HG02970 (cell line): ENCODE results near the gene LHFPL3.
"Not testable (repeated sequence)": the region's sequence is repeated elsewhere in the genome, so short reads cannot be mapped to it uniquely, and the experiment has no call there.

Experiments
- ATAC-seq: cut with Tn5 transposase; IDR thresholded peaks from one replicate; pipeline ENCODE4 v1.9.1; 2021; ENCODE audit warnings: mild to moderate bottlenecking, moderate library complexity, moderate number of reproducible peaks; ENCODE audit not compliant: unreplicated experiment, low FRiP score

Gene LHFPL3

DNA sequence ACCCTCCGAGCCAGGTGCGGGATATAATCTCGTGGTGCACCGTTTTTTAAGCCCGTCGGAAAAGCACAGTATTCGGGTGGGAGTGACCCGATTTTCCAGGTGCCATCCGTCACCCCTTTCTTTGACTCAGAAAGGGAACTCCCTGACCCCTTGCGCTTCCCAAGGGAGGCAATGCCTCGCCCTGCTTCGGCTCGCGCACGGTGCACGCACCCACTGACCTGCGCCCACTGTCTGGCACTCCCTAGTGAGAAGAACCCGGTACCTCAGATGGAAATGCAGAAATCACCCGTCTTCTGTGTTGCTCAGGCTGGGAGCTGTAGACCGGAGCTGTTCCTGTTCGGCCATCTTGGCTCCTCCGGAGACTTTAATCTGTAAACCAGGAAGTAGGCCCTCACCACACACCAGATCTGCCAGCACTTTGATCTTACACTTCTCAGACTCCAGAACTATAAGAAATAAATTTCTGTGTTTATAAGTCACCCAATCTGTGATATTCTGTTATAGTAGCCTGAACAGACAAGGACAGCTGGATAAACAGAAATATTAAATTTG is 235.0 kb downstream of the LHFPL3 start:
- ATAC-seq, result not testable (repeated sequence)

DNA sequence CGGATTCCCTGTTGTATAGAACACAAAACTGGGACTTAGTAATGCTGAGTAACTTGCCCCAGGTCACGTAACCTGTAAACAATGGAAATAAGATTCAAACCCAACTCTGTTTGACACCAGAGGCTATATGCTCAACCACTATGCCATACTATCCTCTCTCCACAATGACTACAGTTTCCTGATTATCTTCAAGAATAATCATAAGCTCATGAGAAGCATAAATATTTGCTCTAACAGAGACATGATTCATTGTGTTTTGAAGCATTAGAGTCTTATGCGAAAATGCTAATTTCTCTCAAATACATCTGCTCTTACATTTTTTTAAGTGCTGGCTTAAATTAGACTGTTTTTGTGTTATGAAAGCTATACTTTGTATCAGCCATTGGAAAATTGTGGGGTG is 241.3 kb downstream of the LHFPL3 start:
- ATAC-seq, result no peak

DNA sequence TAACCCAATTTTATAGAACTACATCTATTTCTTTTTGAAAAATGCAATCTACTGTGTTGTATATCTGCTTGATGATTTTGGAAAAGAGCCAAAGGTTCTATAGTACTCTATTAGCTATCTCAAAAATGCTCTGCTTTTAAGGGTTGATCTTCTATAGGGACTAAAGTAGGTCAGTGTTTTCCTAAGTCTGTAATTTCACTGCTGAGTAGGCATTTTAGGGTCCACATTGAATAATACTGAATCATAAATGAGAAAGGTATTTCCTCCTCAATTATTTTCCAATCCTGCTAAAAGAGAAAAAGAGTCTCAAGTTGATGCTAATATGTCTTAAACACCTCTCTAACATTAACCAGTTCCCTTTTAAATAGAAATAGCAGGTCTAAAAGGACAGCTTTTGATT is 244.2 kb downstream of the LHFPL3 start:
- ATAC-seq, result no peak

DNA sequence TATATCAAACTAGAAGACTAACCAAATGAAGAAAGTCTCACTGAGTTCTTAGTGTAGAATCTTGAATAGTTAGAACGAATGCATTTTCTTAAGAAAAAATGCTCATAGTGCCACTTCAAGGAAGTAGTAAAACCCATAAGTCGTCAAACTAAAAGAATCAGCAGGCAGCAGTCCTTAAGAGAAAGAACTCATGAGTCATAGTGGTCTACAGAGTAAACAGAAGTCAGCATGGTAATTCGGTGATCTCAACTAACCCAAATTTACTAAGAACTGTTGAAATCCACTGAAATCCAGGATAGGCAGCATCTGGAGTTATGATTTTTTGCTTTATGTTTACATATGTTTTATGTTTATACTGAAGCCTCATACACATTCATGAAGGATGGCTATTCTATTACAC is 256.2 kb downstream of the LHFPL3 start:
- ATAC-seq, result no peak

DNA sequence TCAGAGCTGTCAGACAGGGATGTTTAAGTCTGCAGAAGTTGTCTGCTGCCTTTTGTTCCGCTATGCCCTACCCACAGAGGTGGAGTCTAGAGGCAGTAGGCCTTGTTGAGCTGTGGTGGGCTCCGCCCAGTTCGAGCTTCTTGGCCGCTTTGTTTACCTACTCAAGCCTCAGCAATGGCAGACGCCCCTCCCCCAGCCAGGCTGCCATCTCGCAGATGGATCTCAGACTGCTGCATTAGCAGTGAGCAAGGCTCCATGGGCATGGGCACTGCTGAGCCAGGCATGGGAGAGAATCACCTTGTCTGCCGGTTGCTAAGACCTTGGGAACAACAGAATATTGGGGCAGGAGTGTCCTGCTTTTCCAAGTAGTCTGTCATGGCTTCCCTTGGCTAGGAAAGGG is 267.2 kb downstream of the LHFPL3 start:
- ATAC-seq, result not testable (repeated sequence)

DNA sequence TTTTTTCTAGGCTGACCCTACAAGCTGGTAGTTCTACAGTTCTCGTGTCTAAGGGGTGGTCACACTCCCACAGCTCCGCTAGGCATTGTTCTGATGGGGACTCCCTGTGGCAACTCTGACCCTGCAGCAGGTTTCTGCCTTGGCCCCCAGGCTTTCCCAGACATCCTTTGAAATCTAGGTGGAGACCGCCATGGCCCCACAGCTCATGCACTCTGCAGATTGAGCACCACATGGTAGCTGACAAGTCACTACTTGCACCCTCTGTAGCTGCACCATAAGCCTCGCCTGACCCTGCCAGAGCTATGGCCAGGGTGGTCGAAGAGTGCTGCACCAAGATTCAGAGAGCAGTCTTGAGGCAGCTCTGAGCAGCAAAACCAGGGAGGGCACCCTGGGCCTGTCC is 275.6 kb downstream of the LHFPL3 start:
- ATAC-seq, result no peak

DNA sequence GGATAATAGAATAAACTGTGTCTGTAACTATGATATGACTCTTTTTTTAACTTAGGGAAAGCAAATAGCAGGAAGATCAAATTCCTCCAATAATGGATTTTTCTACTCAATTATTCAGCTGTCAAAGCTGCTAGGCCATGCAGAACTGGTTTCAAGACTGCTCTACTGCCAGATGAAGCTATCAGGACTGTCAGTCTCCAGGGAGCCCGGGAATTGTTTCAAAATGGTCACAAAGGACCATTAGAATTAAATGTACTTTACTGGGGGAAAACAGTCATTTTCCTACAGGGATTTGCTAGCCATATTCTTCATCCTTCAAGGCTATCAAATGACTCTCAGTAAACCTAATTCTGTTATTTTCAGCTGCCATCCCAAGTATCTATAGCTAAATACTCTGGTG is 276.3 kb downstream of the LHFPL3 start:
- no peak for ATAC-seq

DNA sequence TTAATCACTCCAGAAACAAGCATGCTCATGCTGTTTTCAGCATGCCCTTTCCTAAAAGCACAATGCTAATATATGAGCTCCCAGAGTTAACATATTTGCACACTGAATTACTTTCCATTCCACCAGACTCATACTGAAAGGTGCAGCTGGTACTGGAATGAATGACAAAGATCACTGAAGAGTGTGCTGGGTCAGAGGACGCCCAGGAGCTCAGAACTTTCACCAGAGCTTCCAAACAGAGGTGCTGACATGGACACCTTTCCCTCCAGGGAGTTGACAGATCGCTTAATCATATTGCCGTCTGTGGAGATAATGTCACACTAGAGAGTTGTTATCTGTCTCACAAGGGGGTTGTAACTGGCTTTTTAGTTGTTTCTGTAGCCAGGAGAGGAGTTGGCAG is 292.9 kb downstream of the LHFPL3 start:
- ATAC-seq, result no peak

DNA sequence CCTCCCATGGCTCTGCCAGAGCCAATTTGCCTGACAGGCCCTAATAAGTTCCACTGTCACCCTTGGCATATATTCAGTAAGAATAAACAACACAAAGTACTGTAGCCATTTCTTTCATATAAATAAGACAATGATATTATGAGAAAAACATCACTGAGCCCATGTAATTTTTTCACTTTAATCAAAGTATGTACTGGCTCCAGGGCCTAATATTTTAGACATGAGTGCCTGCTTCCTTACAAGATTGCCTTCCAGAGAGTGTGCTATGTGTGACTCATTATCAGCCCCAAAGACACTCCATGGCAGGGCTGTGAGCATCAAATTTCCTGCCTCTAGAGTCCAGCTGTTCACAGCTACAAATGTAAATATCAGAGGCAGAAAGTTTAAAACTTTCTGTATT is 297.6 kb downstream of the LHFPL3 start:
- no peak for ATAC-seq

DNA sequence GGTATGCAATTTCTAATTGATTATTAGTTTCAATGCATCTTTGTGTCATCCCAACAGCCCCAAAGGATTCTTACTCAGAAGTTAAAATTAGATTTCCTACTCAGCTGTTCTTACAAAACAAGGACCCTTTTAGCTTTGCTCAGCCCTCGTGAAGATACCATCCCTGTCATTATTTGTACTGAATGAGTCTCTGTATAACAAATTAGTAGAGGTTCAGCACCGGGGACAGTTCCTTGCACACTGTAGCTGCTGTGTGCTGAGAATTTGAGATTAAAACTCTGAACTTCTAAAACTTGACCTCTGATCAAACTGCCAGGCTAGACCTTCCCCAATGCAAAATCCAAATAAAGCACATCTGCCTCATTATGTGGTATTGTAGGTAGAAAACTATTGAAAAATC is 299.1 kb downstream of the LHFPL3 start:
- ATAC-seq, result no peak

DNA sequence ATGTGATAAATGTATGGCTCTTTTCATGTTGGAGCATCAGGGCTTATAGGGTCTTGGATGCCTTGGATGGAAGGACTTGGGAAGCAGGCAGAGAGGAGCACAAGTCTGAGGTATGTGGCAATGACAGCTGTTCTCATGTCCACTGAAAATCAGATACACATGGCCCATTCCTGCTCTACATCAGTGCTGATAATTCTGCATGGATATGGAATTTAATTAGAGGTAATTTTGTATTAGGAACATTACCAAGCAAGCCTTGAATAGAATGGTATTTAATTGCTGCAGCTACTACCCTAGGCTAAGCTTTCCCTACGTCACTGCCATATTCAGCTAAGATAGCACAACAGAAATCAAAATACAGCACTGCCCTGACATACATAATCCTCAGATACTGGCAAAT is 299.6 kb downstream of the LHFPL3 start:
- no peak for ATAC-seq

DNA sequence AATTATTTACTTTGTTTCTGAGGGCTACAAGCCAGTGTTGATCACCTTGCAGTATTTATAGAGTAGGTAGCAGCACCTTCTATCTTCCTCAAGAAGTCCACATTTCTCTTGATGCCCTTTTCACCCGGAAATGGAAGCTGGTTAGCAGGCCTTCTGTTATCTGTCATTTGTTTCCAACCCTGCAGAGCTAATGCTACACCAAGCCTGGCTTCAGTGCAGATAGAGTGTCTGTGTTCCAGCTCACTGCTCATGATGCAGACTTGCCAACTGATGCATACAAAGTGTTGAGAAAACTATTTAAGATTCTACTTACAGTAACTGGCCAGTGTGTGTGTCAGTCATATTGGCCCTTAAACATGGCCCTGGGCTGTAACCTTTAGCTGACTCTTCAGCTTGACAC is 301.0 kb downstream of the LHFPL3 start:
- no peak for ATAC-seq

DNA sequence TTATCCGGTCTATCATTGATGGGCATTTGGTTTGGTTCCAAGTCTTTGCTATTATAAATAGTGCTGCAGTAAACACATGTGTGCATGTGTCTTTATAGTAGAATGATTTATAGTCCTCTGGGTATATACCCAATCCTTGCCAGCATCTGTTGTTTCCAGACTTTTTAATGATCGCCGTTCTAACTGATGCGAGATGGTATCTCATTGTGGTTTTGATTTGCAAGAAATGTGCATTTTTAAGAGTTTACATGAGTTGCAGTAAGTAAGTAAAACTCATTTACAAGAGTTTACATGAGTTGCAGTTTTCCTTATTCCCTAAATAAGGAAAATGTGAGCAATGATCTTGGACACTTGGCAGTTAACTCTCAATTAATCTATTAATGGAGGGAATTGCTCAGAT is 312.1 kb downstream of the LHFPL3 start:
- no peak for ATAC-seq

DNA sequence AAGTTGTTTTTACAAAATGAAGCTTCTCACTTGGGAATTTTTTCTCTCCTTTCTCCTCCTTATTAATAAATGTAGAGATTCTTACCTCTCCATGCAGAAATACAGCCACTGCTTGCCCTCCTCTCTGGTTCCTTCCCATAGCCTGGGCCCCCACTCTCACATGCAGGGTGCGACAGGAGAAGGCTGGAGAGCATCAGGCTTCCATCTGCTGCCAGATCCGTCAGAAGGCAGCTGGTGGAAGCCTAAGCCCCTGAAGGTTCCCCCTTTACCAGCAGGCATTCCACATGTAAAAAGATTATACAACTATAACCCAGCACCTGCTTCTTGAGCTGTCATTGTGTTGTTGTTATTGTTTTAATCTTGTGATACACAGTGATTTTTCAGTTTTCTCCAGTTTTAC is 314.2 kb downstream of the LHFPL3 start:
- no peak for ATAC-seq

DNA sequence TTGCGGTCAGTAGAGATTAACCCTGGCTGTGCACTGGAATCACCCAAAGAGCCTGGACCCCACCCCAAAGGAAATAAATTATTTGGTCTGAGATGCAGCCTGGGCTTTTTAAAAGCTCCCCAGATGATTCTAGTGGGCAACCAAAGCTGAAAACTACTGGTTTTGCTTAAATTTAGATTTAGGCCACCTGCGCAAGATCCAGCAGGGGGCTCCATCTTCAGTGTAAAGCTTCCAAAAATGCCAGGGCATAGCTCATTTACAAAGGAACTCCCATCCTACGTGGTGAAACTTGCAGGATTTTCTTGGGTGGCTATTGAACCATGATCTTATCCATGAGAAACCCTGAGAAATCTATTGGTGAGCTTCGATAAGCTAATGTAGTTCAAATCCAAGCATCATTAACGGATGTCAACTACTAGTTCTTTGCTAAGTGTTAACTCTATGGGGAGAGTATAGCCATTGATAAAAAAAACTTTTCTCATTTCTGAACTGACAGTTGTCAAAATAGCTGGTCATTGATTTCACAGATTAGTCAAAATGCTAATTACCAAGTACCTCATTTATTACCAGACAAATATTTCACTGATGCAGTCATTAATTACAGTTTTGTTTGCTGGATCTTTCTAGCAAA is 315.3 kb downstream of the LHFPL3 start:
- ATAC-seq, result no peak

DNA sequence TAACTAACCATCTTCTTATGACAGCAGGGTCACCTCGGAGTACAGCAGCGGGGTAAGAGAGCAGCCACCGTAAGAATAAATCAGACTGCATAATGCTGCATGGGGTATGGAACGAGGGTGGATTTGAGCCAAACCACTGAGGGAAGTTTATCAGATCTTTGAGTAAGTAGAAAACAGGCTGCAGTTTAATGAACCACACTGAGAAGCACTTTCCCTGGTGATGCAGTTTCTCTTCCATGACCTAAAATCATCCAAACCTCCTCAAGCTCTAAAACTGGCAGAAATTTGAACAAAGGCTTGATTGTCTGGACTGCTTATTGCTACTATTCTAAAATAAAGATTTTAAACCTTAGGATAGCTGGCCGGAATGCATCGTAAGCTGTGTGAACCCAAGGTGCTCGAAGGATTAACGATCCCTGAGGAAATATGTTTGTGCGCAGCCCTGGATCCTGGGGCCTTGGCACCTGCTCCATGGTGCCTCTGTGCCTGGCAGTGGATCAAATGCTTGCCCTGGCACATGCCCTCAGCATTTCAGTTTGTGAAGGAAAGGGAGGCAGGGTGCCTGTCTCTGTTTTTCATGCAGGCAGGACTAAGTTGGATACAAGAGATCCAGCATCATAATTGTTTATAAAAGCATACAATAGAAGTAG is 322.7 kb downstream of the LHFPL3 start:
- no peak for ATAC-seq

DNA sequence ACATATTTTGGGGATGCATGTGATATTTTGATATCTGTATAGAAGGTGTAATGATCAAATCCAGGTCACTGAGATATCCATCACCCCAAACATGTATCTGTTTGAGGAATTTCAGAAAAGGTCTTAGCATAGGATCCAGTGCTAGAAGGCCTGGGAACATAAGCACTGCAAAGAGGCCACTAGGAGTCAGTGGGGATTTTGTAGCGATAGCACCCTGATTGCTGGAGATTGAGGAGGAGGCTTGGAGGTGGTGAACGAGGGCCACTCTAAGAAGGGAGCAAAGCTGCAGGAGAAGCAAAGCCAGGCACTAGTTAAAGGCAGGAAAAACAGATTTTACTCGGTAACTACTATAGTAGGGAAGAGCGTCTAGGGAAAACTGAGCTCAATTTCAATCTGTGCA is 324.0 kb downstream of the LHFPL3 start:
- no peak for ATAC-seq

DNA sequence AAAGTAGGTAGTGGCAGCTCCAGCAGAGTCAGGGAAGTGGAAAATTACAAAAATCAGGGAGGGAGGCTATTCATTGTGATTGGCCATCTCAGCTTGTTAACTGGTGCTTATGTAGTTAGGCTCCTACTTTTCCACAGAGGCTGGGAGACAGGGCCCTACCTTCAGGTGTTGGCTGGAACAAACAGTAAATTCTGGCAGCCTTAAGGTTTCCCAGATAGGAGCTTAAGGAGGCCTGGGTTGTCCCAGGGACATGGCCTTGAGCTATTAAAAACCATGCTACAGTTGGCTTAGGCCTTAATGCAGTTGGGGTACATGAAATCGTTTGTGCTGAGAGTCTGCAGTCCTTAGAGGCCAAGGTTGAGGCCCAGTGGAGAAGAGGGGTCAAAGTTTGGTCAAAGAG is 324.5 kb downstream of the LHFPL3 start:
- no peak for ATAC-seq

DNA sequence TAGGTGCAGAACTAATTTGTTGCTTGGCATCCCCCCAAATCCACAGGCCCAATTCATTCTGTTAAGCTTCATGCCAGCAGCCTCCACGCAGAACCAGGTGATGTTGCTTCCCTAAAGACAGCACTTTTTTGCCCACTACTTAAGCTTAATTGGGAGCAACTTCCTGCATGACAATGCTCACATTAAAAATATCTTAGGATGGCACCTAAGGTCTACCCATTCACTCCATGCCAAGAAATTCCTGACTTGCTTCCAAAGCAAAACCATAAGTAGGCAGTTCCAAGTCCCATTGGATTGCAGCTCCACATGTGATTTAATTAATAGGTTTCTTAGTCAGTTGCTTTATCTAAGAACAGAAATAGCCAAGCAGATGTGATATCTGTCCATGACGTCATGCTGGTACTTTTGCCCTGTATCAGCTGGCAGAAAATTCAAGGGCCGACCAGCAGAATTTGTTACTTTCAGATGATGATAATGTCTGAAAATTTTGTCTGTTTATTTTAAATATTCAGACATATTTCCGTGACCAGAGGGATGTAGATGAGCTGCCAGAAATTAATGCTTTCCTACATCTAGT is 325.5 kb downstream of the LHFPL3 start:
- no peak for ATAC-seq

DNA sequence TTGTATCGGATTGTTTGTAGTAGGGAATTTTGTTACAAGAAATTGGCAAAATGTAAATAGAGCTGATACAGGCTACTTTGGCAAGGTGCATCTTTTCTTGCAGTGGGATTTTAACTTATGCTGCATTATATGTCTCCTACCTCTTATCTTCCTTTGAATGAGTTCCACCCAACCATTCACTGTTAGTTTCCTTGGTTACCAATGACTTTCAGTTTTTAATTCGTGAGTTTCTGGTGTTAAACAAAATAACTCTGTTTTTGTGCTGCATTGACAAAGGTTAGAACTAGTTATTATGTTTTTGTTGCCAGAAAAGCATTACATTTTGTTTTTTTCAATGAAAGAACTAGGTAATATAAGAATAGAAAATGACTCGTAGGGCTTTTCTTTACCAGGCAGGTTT is 327.2 kb downstream of the LHFPL3 start:
- ATAC-seq, result no peak

DNA sequence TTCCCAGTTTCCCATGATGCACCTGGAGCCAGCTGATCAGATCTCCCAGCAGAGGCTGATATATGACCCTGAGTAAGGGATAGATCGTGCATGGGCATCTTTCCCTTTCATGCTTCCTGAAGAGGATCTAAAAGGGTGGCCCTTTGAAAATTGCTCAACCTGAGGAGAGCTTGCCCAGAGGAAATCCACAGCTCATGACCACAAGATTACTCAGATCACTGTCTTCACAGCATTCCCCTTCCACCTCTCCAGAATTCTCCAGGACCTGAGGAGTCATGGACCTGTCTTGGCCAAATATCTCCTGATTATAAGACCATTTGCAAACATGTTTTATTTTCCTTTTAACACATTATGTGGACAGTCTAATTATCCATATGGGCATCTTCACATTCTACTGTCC is 328.1 kb downstream of the LHFPL3 start:
- no peak for ATAC-seq

DNA sequence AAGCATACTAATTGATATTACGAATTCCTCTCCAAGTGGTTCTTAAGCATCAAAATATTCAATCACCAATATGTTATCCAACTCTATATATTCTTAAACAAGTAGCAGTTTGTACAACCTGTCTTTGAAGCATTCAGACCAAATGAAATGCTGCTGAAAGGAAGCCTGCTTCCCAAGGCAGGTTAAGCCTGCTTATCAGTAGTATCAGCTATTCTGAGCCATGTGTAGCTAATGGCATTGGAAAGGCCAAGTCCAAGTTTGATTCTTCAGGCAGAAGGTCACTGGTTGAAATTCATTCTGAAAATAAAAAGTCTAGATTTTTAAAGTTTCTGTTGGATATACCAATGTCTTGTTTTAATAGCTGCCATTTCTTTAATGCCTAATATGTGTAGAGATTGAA is 328.7 kb downstream of the LHFPL3 start:
- no peak for ATAC-seq
